ENCODE results near the gene BTAF1.
"Not testable (repeated sequence)": the region's sequence is repeated elsewhere in the genome, so short reads cannot be mapped to it uniquely, and the experiment has no call there.

The BTAF1 gene

DNA sequence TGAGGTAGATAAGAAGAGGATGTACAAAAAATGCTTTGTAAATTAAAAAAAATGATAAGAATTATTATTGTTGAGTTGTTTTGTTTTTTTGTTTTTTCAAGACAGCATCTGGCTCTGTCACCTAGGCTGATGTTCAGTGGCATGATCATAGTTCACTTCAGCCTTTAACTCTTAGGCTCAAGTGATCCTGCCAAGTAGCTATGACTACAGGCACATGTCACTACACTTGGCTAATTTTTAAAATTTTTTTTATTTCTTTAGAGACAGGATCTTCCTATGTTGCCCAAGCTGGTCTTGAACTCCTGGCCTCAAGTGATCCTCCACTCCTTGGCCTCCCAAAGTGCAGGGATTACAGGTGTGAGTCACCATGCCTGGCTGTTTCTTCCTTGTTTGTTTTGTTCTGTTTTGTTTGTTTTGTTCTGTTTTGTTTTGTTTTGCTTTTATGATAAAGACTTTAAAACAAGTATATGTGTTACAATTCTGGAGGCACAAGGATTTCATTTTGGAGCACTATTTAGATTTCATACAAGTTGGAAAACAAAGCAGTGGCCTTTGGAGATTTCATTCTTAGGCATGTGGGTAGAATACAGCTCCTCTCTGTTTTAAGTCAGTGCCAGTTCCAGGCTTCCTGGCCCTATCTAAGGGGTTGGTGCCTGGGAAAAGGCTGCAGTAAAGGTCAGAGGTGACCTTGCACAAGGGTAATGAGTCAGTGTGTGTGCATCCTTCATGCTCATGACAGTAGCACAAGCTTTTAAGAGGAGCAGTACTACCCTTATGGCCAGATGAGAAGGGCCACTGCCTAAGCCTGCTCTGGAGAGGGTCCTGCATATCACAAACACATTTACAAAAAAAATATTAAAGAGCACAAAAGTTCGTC, 32.2 kb upstream of the BTAF1 start:
- Histone ChIP-seq H3K27me3 (ENCODE audit: insufficient read depth, low read length) (no peaks in the 10 kb centered on the region), H3K9ac (ENCODE audit: low read depth, low read length) (no peak overlapping the region), H3K9me3 (ENCODE audit: insufficient read depth, low read depth, low read length) (no peaks in the 10 kb centered on the region), H3K4me3 (ENCODE audit: low read length) (no peak overlapping the region), H3K27ac (ENCODE audit: low read length) (no peak overlapping the region), H3K36me3 (ENCODE audit: insufficient read depth, low read depth, low read length) (no peaks in the 10 kb centered on the region), H3K4me1 (ENCODE audit: insufficient read depth, low read length) (peaks cover 12% of the 10 kb centered on the region)

DNA sequence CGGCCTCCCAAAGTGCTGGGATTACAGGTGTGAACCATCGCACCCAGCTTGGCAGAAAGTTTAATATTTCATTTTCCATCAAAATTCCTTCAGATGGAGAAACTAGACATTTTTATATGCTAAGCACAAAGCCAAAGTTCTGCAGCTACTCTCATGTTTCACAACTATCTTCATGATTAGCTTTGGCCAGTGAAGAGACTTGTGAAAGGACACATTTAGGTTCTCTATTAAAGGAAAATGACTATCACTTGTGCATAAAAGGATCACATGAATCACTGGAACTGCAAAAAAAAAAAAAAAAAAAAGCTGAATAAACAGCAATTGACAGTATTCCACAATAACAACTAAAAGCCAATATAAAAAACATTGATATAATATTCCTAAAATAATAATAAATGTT, 30.5 kb upstream of the BTAF1 start:
- Histone ChIP-seq H3K4me3 (ENCODE audit: low read length) (no peak overlapping the region), H3K4me1 (ENCODE audit: insufficient read depth, low read length) (peaks cover 5% of the 10 kb centered on the region), H3K36me3 (ENCODE audit: insufficient read depth, low read depth, low read length) (no peaks in the 10 kb centered on the region), H3K27ac (ENCODE audit: low read length) (no peak overlapping the region), H3K27me3 (ENCODE audit: insufficient read depth, low read length) (no peaks in the 10 kb centered on the region), H3K9ac (ENCODE audit: low read depth, low read length) (no peak overlapping the region), H3K9me3 (ENCODE audit: insufficient read depth, low read depth, low read length) (no peaks in the 10 kb centered on the region)

DNA sequence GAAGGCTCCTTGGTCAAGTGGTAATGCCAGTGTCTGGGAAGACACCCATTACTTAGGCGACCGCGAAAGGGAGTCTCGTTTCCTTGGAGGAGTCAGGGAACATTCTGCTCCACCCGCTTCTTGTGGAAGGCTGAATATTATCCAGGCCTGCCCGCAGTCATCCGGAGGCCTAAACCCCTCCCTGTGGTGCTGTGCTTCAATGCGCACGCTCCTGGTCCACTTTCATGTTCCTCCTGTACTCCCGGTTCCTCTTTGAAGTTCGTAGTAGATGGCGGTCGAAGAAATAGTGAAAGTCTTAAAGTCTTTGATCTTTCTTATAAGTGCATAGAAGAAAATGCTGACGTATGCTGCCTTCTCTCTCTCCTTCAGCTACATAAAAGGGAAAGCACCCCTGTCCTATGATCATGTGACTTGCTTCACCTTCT, 29.3 kb upstream of the BTAF1 start:
- H3K27me3 ChIP-seq (ENCODE audit: insufficient read depth, low read length); H3K36me3 ChIP-seq (ENCODE audit: insufficient read depth, low read depth, low read length); H3K4me1 ChIP-seq (ENCODE audit: insufficient read depth, low read length); H3K9me3 ChIP-seq (ENCODE audit: insufficient read depth, low read depth, low read length); H3K4me3 ChIP-seq (ENCODE audit: low read length); H3K27ac ChIP-seq (ENCODE audit: low read length); H3K9ac ChIP-seq (ENCODE audit: low read depth, low read length): not testable (repeated sequence)

DNA sequence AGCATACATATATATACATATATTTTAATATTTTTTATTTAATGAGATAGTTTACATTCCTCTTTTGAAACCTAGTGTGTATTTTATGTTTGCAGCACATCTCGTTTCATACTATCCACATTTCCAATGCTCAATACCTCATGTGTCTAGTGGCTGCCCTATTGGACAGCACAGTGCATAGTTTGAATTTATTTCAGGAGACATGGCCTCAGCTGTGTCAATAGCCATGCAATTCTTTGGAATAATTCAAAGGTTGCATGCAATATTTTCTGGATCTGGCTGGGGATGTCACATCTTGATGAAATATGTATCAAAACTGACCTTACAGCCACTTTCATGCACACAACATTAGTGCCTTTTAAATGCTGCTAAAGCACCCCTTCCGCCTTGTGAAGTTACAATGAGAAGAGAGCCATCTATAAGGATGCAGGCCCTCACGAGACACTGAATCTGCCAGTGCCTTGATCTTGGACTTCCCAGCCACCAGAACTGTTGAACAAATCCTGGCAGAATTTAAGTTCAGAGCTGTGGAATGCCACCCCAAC, 27.3 kb upstream of the BTAF1 start:
- Histone ChIP-seq H3K4me1 (ENCODE audit: insufficient read depth, low read length) (0 out of 2 replicates have a peak, but pooled peaks cover under 1% of the 10 kb centered on the region), H3K9me3 (ENCODE audit: insufficient read depth, low read depth, low read length) (no peaks in the 10 kb centered on the region), H3K4me3 (ENCODE audit: low read length) (no peak overlapping the region), H3K27me3 (ENCODE audit: insufficient read depth, low read length) (no peaks in the 10 kb centered on the region), H3K27ac (ENCODE audit: low read length) (no peak overlapping the region), H3K9ac (ENCODE audit: low read depth, low read length) (no peak overlapping the region), H3K36me3 (ENCODE audit: insufficient read depth, low read depth, low read length) (no peaks in the 10 kb centered on the region)

DNA sequence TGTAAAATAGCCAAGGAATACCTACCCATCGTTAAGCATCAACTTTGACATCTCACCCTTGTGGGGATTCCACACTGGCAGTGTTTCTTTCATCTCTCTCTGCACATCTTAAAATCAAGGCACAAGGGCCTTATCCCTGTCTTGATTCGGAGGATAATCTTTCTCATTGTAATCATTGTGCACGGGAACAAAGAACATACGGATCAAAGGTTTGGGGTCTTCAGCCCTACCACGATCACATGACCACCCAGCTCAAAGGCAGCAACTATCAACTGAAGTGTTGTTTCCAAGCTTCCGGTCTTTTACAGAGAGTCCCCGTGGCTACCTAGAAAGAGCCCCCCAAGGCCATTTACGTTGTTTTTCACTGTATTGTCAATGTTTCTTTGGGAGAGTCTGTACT, 26.1 kb upstream of the BTAF1 start:
- Histone ChIP-seq H3K27me3 (ENCODE audit: insufficient read depth, low read length) (no peaks in the 10 kb centered on the region), H3K4me3 (ENCODE audit: low read length) (no peak overlapping the region), H3K27ac (ENCODE audit: low read length) (no peak overlapping the region), H3K4me1 (ENCODE audit: insufficient read depth, low read length) (peaks cover 7% of the 10 kb centered on the region), H3K36me3 (ENCODE audit: insufficient read depth, low read depth, low read length) (no peaks in the 10 kb centered on the region), H3K9me3 (ENCODE audit: insufficient read depth, low read depth, low read length) (no peaks in the 10 kb centered on the region), H3K9ac (ENCODE audit: low read depth, low read length) (no peak overlapping the region)

DNA sequence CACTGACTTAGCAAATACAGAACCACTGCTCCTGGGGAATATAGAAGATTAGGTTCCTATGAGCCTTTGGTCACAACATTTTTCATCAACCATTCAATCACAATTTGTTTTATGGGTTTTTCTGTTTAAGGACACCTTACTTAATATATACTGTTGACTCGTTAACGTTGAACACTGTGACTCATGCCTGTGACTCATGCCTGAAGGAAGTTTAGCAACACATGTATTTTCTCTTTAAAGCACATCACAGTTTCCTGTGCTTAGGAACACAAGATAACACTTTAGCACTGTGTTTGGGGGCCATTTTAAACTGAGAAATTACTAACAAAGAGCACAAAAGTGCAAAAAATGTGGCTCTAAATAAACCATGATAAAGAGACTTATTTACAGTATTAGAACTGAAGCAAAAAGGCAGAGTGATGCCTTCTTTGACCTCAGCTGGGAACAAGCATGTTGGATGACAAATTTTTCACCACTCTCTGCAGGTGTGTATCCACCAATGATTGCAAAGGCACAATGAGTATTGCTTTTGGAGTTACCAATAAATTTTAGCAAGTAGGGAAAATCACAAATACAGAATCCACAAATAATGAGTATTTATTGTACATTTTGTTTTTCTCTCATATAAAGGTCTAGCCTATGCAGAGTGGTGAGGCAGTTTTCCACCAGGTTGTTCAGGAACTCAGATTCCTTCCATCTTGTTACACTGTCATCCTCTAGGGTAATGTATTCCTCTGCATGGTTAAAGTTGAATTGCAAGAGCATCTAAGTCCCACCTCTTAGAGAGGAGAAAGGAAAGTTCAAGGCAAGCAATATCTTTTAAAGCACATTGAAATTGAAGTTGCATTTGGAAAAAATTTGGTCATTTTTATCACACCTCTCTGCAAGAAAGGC, 21.5 kb upstream of the BTAF1 start:
- Histone ChIP-seq H3K27ac (ENCODE audit: low read length) (no peak overlapping the region), H3K9ac (ENCODE audit: low read depth, low read length) (peak overlapping the region; percentile 44; the same call in 1 of the 2 replicates), H3K4me1 (ENCODE audit: insufficient read depth, low read length) (peaks cover 13% of the 10 kb centered on the region), H3K27me3 (ENCODE audit: insufficient read depth, low read length) (no peaks in the 10 kb centered on the region), H3K9me3 (ENCODE audit: insufficient read depth, low read depth, low read length) (no peaks in the 10 kb centered on the region), H3K36me3 (ENCODE audit: insufficient read depth, low read depth, low read length) (peaks cover 20% of the 10 kb centered on the region; the same call in 1 of the 2 replicates), H3K4me3 (ENCODE audit: low read length) (no peak overlapping the region)

DNA sequence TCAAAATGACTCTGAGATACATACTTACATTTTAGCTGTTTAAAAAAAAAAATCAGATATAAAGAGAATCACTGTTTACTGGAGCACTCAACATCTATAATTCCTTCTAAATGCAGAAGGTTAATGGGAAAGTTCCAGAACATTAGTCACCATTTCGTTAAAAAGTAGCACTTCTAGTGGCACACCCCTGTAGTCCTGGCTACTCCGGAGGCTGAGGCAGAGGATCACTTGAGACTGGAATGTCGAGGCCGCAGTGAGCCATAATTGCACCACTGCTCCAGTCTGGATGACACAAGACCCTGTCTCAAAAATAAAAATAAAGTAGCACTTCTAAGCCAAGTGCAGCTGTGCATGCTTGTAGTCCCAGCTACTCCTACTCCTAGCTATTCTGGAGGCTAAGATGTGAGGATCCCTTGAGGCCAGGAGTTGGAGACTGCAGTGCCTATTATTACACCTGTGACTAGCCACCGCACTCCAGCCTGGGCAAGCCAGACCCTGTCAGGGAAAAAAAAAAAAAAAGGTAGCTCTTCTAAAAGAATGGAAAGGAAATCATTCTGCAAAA, 16.5 kb upstream of the BTAF1 start:
- Histone ChIP-seq H3K9ac (ENCODE audit: low read depth, low read length) (peak overlapping the region; percentile 93; the same call in 1 of the 2 replicates), H3K27me3 (ENCODE audit: insufficient read depth, low read length) (no peaks in the 10 kb centered on the region), H3K4me3 (ENCODE audit: low read length) (peak overlapping the region; percentile 96), H3K27ac (ENCODE audit: low read length) (no peak overlapping the region), H3K36me3 (ENCODE audit: insufficient read depth, low read depth, low read length) (peaks cover 24% of the 10 kb centered on the region; the same call in 1 of the 2 replicates), H3K9me3 (ENCODE audit: insufficient read depth, low read depth, low read length) (no peaks in the 10 kb centered on the region), H3K4me1 (ENCODE audit: insufficient read depth, low read length) (peaks cover 18% of the 10 kb centered on the region)

DNA sequence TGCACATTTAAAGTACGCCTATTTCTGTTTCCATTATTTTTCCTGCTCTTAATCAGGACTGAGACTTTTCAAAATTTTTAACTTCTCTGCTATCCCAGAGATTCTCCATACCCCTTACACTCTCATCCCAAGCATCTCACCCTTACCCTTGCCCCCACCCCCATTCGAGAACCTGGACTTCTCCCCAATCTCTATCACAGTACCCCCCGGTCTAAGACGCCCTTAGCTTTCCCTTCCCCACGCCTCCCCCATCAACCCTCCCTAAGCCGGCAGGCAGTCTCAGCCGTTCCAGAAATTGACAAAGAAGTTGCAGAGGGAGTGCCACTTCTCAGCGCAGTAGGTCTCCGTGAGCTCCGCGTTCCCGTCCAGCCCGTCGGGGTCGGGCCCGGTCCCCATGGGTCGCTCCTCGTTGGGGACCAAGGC, 15.6 kb upstream of the BTAF1 start:
- Histone ChIP-seq H3K4me3 (ENCODE audit: low read length) (peak overlapping the region; percentile 96), H3K9me3 (ENCODE audit: insufficient read depth, low read depth, low read length) (no peaks in the 10 kb centered on the region), H3K27ac (ENCODE audit: low read length) (peak overlapping the region; percentile 72), H3K9ac (ENCODE audit: low read depth, low read length) (peak overlapping the region; percentile 93; the same call in 1 of the 2 replicates), H3K27me3 (ENCODE audit: insufficient read depth, low read length) (no peaks in the 10 kb centered on the region), H3K4me1 (ENCODE audit: insufficient read depth, low read length) (peaks cover 12% of the 10 kb centered on the region; the same call in 1 of the 2 replicates), H3K36me3 (ENCODE audit: insufficient read depth, low read depth, low read length) (peaks cover 24% of the 10 kb centered on the region; the same call in 1 of the 2 replicates)

DNA sequence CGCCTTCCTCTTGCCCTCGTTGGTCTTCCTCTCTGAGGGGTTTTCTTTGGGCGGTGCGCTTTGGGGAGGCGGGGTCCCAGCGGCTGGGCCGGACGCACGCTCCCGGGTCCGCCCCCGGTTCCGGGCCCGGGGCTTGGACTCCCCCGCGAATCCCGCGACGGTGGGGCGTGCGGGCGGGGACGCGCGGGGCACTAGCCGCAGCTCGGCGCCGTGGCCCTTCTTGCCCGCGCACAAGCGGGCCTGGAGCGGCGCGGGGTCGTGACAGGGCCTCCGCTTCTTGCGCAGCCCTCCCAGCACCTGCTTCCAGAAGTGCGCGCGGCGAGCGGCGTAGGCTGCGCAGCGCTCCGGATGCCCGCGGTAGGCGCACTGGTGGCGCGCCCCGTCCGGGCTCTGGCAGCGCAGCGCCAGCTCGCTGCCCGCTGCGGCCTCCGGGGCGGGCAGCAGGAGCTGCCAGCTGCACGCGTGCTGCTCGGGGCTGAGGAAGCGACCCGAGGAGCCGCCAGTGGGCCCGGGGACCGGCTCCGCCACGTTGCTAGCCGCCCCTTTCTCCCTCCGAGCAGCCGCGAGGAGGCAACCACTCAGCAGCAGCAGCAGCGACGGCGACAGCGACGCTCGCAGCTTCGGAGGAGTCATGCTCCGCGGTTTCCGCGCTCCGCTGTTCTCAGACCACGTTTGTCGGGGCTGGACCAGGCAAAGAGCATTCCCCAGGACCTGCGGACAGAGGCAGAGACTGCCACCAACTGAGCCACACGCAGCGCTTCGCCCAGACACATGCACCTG, 15.0 kb upstream of the BTAF1 start:
- Histone ChIP-seq H3K27ac (ENCODE audit: low read length) (peak overlapping the region; percentile 78), H3K27me3 (ENCODE audit: insufficient read depth, low read length) (no peaks in the 10 kb centered on the region), H3K36me3 (ENCODE audit: insufficient read depth, low read depth, low read length) (peaks cover 24% of the 10 kb centered on the region; the same call in 1 of the 2 replicates), H3K9ac (ENCODE audit: low read depth, low read length) (peak overlapping the region; percentile 93; the same call in 1 of the 2 replicates), H3K4me3 (ENCODE audit: low read length) (peak overlapping the region; percentile 96), H3K4me1 (ENCODE audit: insufficient read depth, low read length) (peaks cover 12% of the 10 kb centered on the region; the same call in 1 of the 2 replicates), H3K9me3 (ENCODE audit: insufficient read depth, low read depth, low read length) (no peaks in the 10 kb centered on the region)

DNA sequence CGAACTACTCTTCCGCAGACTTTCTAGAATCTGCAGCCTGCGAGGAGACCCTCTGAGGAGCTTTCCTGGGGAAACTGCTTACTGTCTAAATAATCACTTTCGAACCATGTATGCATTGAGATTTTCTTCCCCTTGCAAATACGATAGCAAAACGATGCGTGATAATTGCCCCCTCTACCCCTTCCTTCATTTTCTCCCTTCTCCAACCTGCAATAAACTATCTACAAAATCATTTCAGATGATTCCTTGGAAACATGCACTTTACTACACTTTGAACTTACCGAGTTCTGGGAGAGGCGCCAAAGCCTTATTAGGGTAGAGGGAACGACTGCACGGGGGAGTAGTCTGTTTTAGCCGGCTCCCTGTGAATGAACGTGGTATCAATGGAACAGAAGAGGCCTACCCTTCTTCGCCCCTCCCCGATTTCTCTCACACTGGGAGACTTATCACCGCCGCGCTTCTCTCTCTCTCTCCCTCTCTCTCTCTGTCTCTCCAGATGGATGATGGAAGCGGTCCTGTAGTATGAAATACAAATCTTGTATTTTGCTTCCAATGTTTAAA, 14.4 kb upstream of the BTAF1 start, which contains the start of gene FGFBP3:
FGFBP3 (minus strand) TSS at position 370 of the 561 bp plus-strand sequence. CDS start 517 bp downstream, outside the sequence.
- Histone ChIP-seq H3K27ac (ENCODE audit: low read length) (peak within 1 kb of the TSS; percentile 78), H3K27me3 (ENCODE audit: insufficient read depth, low read length) (no peaks in the 10 kb centered on the region), H3K9me3 (ENCODE audit: insufficient read depth, low read depth, low read length) (no peaks in the 10 kb centered on the region), H3K36me3 (ENCODE audit: insufficient read depth, low read depth, low read length) (peaks cover 24% of the 10 kb centered on the region; the same call in 1 of the 2 replicates), H3K9ac (ENCODE audit: low read depth, low read length) (peak within 1 kb of the TSS; percentile 93; the same call in 1 of the 2 replicates), H3K4me3 (ENCODE audit: low read length) (peak within 1 kb of the TSS; percentile 96), H3K4me1 (ENCODE audit: insufficient read depth, low read length) (peaks cover 12% of the 10 kb centered on the region; the same call in 1 of the 2 replicates)
